Cortex of kidney (tissue), 1 donor: Measurements from ENCODE around the gene SLC6A3.

Experiments used
- DNase-seq: peaks from one replicate; lab custom pipeline; 2025; lab: John Stamatoyannopoulos, UW

SLC6A3 gene

GRCh38 chr5:1445313-1445688 lies at the start of gene SLC6A3:
Gene SLC6A3, minus strand, starts transcription at chr5:1445440. Its CDS starts 2,243 bp downstream, at chr5:1443197.
- DNase-seq: no peak

- no peak for DNase-seq
Observed at GRCh38 chr5:1493941-1494340, 48.7 kb upstream of the SLC6A3 start.

- no peak for DNase-seq
Observed at GRCh38 chr5:1493413-1493812, 48.2 kb upstream of the SLC6A3 start.

GRCh38 chr5:1492757-1493156 lies 47.5 kb upstream of the SLC6A3 start:
- DNase-seq: no peak

GRCh38 chr5:1490376-1490775 lies 45.1 kb upstream of the SLC6A3 start:
- DNase-seq: no peak

- DNase-seq: no peak
Observed at GRCh38 chr5:1489754-1490153, 44.5 kb upstream of the SLC6A3 start.

GRCh38 chr5:1488882-1489680 lies 43.8 kb upstream of the SLC6A3 start:
- no peak for DNase-seq

GRCh38 chr5:1487079-1487764 lies 42.0 kb upstream of the SLC6A3 start:
- no peak for DNase-seq

GRCh38 chr5:1486271-1486670 lies 41.0 kb upstream of the SLC6A3 start:
- no peak for DNase-seq

GRCh38 chr5:1485579-1486118 lies 40.4 kb upstream of the SLC6A3 start:
- no peak for DNase-seq

- DNase-seq: no peak
Observed at GRCh38 chr5:1484730-1485578, 39.7 kb upstream of the SLC6A3 start.

- DNase-seq: no peak
Observed at GRCh38 chr5:1483856-1484729, 38.9 kb upstream of the SLC6A3 start.

GRCh38 chr5:1483064-1483463 lies 37.8 kb upstream of the SLC6A3 start:
- no peak for DNase-seq

GRCh38 chr5:1481959-1482331 lies 36.7 kb upstream of the SLC6A3 start:
- no peak for DNase-seq

GRCh38 chr5:1481266-1481958 lies 36.2 kb upstream of the SLC6A3 start:
- no peak for DNase-seq

GRCh38 chr5:1480806-1481205 lies 35.6 kb upstream of the SLC6A3 start:
- DNase-seq: no peak

GRCh38 chr5:1480217-1480616 lies 35.0 kb upstream of the SLC6A3 start:
- no peak for DNase-seq

- no peak for DNase-seq
Observed at GRCh38 chr5:1479581-1480188, 34.4 kb upstream of the SLC6A3 start.

GRCh38 chr5:1479066-1479465 lies 33.8 kb upstream of the SLC6A3 start:
- no peak for DNase-seq

- DNase-seq: no peak
Observed at GRCh38 chr5:1478271-1479035, 33.2 kb upstream of the SLC6A3 start.
